SKM-1 treated with dmso at 0.1 percent for 144 hours (cell line): ENCODE results near the gene ATP8B4.

Experiments
- DNase-seq: peaks from one replicate; lab custom pipeline; 2025; ENCODE audit not compliant: unreplicated experiment; lab: John Stamatoyannopoulos, UW

ATP8B4 gene

DNA sequence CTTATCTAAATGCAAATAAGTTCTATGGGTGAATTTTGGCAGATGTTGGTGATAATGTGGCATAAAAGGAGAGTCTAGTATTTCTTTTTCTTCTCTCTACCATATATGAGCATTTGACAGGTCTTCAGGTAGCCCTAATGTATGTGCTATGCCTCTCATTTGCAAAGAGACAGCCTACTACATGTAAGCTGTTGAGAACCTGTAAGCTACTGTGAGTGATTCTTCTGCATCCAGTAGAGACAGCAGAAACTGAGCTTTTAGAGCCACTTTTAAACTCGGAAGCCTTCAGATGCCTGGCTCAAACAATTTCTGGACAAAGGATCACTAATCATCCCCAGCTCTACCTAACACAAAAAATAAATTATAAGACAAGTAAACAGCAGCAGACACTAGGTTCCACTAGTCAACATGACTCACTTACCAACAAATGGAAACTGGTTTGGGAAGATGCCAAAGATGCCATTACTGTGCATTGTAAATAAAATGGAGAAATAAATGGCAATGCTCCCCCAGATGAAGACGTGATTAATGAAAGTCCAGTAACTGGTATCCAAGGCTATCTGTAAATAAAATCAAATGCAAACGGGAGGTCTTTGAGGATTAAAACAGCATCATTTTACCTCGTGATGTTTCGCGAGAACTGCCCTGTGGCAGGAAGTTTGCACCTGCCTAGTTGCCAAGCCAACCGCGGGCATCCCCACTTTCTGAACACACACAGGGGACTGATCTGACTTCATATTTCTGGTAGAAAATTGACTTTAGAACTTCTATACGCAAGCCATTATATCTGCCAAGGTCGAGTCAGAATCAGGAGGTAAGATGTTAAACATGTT is 252.9 kb downstream of the ATP8B4 start:
- no peak for DNase-seq

DNA sequence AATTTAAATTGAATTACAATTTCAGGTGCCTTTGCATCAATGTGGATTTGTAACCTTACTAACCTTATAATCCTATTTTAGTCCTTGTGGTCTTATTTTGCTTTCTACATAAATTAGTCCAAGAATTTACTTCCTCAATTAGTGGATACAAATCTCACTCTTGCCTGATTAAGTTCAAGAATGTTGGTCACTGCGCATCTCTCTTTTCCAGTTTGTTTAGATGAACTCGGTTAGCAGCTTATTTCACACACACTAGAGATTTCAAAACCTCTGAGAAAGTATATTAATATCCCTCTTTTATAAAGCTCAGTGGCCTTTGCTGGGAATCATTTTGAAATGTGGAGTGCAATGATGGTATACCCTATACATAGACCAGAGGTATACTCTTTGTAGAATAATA is 254.8 kb downstream of the ATP8B4 start:
- DNase-seq, result no peak

DNA sequence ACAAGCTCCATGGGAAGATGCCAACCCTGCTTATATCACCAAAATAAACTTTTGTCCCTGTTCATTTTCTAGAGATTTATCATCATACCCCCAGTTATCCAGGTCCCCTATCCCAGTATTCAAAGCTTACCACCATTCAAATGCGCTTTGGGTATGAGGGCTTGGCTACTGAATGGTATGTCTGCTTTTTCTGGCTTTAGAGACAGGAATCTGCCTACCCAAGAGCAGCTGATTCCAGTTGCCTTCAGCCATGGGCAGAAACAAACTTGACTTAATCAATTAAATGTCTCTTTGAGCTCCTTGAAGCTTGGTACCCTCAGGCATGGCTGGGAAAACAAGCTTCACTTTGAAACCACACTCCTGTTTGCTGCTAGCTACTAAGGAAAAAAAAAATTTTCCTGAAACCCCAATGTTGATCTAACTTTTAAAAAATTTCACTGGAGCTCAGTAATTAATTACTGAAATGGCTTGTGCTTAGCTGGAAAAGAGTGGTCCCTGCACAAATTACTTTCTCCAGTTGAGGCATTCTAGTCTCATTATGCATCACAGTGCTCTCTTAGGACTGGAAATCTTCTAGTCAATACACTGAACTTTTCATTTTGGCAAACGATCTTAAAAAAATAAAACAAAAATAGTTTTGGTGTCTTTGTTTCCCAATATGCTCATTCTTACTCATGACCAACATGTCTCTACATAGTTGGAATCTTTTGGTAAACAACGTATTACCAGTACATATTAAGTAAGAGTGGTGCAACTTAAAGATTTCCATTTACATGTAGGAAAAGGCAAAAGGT is 255.4 kb downstream of the ATP8B4 start:
- no peak for DNase-seq

DNA sequence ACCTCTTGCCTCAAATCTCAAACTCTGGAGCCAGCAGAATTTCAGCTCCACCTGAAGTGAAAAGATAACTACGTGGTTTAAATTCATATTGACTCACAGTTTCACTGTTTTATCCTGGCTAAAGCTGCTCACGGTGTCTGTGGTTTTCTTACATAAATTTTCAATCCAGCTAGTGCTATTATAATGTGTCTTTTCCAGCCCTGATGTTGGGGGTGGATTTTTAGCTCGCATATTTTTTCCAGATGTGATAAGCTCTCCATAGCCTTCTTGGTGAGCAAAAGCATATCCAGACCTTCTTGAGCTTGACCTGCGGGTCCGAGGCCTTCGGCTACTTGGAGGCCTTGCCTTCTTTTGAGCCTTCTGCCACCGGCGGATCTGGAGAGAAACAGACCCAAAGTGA is 258.9 kb downstream of the ATP8B4 start:
- no peak for DNase-seq

DNA sequence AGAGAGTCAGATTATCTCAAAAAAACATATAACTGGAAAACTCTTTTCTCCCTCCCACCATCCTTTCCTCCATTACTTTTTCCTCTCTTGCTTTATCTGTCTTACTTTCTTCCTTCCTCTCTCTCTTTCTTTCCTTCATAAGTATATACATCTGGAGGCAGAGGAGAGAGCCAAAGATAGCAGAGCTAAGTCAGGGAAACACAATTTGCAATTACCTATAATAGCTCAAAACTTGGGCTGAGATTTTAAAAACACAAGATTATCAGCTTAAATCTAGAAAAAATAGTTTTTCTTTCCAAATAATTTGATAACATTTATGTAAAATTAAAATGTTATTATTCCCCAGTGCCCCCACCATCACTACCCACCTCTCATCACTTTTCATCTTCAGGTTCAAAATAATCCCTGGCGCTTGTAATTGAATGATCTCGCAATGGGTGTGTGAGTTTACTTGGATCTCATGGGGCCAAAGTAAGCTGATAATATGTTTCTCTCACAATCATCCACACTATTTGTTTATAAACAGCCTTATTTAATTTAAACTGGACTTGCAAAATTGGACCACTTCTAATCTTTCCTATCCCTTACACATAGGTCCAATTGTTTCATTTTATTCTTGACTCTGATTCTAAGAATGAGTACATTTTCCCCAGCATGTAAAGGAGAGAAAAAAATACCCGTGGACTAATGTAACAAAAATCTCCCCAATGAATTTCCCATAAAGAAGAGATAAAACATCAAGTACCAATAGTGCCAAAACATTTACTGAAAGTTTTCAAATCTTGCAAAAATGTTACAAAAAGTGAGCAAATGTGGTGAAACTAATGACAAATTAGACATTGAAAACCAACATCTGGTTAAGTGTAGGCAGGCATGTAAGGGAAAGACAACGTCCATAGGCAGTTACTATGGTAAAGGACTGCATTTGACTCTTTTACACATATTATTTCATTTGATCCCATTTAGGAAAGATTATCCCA is 261.2 kb downstream of the ATP8B4 start:
- no peak for DNase-seq

DNA sequence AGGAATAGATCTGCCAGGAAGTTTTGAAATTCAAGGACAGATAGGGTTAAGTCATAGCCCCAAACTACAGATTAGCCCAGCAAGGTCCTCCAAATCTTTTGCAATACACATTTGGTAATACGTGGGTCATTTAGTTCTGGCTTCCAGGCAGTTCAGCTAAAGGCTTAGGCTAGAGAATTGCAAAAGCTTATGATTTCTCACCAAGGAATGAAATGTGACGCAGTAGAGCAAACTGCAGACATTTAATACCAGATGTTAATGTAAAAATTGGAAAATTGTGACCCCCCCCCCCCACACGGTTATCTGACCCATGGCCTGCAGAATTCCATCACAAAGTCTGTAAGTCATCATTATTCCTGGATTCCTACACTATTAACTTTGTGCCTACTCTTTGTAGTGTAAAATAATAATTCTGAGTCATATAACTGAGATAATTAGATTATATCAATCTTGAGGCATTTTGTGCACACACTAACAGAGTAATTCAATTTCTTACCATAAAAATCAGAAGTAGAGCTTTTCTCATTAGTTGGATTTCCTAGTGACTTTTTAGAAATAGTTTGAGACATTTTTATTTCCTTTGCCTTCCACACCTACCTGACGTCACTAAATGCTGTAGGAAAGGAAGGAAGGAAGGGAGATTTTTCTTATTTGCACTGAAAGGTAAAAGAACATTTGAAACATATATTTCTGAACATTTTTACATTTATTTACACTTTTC is 263.0 kb downstream of the ATP8B4 start:
- DNase-seq, result peak; percentile 71

DNA sequence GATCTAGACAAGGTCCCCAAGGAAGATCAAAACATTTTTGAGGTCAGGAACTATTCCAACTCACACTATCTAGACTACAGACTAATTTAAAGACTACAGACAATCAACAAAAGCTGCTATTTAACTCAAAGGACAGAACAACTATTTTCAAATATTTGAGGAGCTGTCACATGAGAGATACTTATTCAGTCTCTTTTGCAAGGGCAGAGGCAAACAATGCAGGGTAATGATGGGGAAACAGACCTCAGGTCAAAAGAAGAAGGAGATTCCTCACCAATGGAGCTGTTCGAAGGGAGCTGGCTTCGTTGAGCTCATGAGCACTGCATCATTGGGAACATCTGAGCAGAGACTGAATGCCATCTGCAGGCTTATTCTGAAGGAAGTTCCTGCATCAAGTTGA is 266.3 kb downstream of the ATP8B4 start:
- DNase-seq, result no peak

DNA sequence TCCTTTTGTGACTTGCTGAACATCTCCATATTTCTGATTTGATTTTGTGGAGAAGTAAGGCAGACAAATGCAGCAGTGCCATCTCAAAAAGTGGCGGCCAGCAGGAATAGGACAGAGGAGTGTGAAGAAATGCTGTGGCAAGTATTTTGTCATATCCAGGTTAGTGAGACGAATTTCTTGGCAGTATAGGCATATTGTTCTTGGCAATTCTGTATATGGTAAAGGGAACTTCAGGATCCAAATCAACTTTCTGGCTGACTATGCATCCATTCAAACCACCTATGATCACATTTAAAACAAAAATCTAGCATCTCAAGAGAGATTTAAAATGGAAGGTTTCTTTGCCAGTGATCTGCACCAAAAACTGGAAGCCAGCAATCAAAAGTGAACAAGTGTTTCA is 270.2 kb downstream of the ATP8B4 start:
- DNase-seq, result no peak

DNA sequence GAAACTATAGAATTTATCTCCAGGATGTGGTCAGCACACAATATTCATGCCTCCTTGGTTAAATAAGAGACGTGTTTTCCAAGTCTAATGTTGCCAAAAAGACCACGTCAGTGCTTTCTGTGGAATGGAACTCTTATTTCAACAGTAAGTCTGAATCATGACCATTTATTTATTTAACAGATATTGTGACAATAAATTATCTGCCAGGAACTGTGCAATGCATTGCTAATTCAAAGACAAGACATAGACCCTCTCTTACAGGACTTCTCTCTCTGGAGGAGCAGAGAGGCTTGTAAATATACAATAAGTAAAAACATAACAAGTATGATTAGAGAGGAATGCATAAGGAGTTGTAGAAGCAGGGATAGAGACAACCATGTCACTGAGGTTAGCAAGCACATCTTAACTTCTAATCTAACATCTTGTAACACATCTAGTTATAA is 270.7 kb downstream of the ATP8B4 start:
- DNase-seq, result no peak

DNA sequence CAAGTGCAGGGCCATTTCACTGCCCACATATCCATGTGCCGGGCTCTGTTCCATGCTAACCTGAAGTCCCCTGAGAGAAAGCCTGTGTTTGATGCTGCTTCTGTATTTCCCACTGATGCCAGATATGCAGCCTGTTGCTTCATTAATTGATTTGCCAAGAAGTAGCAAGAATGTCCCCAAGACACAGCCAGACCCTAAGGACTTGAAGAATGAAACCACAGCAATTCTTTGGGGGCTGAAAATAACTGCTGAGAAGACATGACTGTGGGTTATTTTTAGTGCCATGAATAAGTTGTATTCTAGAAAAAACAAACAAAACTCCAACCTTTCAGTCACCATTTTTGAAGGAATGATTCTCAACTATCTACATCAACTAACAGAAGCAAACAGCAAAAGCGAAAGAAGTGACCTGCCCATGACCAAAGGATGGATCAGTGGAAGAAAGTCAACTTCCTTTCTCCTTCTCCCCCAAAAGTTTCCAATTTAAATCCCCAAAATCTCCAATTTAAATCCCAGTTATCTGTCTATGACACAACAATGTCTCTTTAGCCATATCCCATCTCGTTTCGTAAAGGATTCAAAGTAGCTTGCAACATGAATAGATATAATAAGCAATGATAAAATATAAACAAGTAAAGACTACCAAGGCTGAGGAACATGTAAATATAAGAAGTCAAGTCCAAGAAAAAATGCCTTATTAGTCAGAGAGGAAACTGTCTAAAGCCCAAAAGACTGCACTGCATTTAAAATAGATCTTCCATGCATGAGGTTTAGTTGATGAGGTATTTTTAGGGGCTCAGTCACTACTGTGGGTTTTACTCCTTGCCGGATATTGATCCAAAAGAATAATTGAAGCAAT is 271.4 kb downstream of the ATP8B4 start:
- DNase-seq, result no peak

DNA sequence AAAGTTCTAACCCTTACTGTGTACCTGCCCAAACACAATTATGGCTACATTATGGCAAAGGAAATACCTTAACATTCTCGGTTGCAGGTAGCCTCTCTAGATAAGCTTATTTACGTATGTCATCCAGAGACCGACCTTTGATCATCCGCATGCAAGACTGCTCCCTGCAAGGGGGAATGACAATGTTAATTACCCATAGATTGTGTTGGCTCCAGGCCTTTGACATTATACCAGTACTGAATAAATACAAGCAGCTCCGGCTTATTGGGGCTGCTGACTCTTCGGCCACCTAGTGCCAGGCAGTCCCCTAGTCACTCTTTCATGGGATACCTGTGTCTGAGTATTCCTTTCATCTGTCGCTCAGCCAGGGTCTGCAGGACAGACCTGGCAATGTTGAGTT is 274.6 kb downstream of the ATP8B4 start:
- DNase-seq, result no peak

DNA sequence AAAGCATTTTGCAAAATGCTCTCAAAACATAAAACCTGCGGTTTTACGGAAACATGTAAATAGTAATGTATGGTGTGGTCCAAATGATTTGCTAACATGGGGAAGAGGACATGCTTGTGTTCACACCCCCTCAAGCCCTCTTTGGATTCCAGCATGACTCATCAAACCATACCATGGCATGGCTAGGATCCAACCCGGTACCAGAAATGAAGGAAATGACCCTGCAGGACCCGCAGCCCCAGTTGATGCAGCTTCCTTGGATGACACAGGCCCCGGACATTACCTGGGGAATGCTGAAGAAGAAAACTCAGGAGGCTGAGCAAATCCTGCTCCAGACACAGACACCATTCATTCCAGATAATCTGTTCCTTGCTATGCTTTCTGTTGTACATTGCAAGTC is 275.3 kb downstream of the ATP8B4 start:
- DNase-seq, result no peak

DNA sequence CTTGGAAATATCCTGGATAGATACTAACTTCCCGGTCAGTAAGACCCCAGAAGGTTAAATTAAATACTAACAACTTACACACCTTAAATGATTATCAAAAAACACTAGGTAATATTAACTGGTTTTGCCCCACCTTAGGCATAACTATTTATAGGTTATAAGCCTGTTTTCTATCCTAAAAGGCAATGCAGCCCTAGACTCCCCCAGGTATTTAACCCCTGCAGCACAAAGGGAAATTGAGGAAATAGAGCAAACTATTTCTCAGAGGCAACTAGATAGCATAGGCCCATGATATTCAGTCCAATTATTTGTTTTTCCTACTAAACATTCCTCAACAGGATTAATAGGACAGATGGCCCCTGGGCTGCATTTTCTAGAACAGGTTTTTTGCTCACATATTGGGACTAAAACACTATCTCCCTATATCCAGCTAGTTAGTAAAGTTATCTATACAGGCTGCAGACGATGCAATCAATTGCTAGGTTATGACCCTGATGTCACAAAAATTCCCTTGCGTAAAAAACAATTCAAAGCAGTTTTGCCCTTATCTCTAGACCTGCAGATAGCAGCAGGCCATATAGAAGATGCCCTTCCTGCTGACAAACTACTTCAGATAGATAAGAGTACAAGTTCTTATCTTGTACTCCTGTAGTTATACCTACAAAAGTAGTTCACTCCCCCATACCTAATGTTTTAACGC is 276.9 kb downstream of the ATP8B4 start:
- DNase-seq, result no peak

DNA sequence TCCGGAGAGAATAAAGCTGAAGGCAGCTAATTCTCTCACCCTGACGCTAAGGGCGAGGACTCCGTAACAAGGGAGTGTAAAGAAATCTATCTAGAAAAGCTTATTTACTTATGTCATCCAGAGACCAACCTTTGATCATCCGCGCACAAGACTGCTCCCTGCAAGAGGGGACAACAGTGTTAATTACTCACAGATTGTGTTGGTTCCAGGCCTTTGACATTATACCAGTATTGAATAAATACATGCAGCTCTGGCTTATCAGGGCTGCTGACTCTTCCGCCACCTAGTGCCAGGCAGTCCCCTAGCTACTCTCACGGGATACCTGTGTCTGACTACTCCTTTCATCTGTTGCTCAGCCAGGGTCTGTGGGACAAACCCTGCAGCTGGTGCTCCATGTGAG is 286.5 kb downstream of the ATP8B4 start:
- DNase-seq, result no peak

DNA sequence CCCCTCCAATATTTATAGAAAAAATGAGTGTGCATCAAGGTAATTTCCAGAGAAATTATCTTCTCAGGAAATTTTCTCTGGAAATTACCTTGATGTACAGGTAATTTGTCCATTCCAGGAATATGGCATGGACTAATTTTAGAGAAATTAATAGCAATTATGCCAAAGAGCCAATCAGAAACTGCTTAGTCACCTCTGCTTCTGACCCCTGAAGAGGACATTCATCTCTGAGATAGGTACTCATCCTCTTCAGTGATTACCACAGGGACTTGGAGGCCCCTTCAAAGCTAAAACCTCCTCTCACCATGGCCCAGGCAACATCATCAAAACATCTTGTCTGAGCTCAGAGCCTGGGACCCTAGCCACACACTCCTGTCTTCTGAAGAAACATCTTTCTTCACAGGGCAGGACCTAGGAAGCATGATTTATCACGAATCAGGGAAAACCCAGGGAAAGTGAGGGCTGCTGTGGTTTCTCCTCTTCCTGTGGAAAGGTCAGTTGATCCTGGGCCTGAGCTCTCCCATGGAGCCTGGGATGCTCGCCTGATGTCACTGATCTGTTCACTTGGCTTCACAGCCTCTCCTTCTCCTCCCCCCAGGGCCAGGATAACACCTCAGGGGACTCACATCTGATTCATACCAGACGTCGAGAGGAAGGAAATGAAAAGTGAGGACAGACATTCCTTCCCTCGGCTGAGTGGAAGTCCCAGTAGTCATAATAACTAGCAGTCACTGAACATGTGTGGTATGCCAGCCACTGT is 287.6 kb downstream of the ATP8B4 start:
- no peak for DNase-seq

DNA sequence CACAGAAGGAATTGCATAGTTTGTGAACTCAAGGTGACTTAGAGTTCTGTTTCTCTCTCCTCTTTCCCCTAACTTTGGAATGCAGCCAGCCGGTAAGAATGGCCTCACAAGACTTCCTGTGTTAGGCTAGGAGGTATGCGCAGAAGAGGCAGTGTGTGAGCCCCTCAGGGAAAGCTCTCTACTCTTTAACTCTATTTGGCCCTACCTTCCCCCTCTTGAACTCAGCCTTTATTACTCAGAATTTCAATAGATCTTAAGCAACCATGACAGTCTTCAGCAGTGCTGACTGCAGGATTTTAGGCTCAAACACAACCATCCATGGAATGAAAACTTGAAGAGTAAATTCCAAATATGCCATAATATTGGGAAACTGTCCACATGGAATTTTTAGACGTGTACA is 288.6 kb downstream of the ATP8B4 start:
- no peak for DNase-seq

DNA sequence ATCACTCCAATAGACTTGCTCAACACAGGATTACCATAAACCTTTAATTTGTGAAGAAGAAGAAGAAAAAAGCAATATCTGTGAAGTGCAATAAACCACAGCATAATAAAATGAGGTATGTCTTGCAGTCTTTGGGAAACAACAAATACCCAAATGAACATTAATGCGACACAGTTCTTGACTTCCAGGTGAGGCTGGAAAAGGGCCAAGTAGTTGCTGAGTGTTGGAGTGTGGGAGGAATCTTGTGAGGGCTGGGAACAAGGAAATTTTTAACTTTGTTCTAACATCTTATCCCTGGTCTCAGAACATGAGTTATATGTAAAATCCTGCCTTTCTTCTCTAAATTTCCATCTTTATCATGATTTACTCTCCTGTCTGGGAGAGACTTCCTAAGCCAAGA is 291.7 kb downstream of the ATP8B4 start:
- DNase-seq, result no peak

DNA sequence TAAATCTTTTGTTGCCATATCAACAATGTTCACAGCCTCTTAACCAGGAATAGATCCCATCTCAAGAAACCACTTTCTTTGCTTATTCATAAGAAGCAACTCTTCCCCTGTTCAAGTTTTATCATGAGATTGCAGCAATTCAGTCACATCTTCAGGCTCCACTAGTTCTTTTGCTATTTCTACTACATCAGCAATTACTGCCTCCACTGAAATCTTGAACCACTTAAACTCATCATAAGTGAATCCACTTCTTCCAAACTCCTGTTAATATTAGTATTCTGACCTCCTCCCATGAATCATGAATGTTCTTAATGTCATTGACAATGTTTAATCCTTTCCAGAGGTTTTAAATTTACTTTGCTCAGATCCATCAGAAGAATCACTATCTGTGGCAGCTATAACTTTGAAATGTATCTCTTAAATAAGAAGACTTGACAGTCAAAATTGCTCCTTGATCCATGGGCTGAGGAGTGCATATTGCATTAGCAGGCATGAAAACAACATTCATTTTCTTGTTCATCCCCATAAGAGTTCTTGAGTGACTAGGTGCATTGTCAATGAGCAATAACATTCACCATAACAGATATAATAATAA is 292.3 kb downstream of the ATP8B4 start:
- no peak for DNase-seq
